OCI-LY1 (cell line): ENCODE measurements around the gene SLC23A2.

ENCODE experiments used
- EZH2 ChIP-seq: fragments of 200-600 bp; sonication (generic), shearing (Covaris generic); IDR thresholded peaks from 2 replicates; pipeline ENCODE4 v1.8.0; 2017; ENCODE audit warnings: borderline replicate concordance, mixed run types, mild to moderate bottlenecking, antibody characterized with exemption, low read length, moderate library complexity, mixed read lengths
- TF ChIP-seq, protein P1 (sequence below): fragments of 200-600 bp; sonication (generic), shearing (Covaris generic); IDR thresholded peaks from 2 replicates; pipeline ENCODE4 v1.5.1; 2017; ENCODE audit warnings: mild to moderate bottlenecking, antibody characterized with exemption, low read length, moderate library complexity, mixed read lengths

DNA sequence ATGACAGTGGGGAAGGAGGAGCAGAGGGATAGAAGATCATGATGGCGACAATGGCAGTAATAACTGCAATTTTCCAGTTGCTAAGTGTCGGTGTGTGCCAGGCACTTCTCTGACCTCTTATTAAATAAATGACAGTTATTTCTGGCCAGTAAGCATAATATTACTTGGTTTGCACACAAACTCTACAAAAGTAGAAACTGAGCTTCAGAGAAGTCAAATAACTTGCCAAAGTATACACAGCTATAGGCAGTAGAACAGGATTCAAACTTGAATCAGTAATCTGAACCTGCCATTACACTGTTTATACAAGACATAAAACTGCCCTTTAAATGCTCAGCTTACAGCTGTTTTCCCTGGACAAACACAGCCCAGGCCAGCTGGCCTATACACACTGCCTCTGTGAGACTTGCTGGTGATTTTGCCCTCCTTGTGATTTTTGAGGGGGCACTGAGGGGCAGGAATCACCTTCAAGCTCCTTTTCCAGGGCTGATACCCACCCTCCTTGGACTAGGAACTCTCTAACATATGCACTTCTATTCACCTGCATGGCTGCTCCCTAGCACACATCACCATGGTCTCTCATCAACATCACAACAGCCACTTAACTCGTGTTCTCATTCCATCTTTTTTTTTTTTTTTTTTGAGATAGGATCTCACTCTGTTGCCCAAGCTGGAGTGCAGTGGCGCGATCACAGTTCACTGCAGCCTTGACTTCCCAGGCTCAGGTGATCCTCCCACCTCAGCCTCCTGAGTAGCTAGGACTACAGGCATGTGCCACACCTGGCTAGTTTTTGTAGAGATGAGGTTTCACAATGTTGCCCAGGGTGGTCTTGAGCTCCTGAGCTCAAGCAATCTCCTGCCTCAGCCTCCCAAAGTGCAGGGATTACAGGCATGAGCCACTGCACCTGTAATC is 63.6 kb downstream of the SLC23A2 start:
- TF ChIP-seq, protein P1, sequence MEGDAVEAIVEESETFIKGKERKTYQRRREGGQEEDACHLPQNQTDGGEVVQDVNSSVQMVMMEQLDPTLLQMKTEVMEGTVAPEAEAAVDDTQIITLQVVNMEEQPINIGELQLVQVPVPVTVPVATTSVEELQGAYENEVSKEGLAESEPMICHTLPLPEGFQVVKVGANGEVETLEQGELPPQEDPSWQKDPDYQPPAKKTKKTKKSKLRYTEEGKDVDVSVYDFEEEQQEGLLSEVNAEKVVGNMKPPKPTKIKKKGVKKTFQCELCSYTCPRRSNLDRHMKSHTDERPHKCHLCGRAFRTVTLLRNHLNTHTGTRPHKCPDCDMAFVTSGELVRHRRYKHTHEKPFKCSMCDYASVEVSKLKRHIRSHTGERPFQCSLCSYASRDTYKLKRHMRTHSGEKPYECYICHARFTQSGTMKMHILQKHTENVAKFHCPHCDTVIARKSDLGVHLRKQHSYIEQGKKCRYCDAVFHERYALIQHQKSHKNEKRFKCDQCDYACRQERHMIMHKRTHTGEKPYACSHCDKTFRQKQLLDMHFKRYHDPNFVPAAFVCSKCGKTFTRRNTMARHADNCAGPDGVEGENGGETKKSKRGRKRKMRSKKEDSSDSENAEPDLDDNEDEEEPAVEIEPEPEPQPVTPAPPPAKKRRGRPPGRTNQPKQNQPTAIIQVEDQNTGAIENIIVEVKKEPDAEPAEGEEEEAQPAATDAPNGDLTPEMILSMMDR, result no peak
- no peak for TF ChIP-seq EZH2
